ENCODE measurements around the gene NKX1-2. TPM values are rescaled to one million over a fixed set of nuclear protein-coding genes. Genes with fewer than 3 reads are reported as not detected.

NKX1-2 gene
- total RNA-seq, result not detected
- polyA plus RNA-seq, result not detected
- long read RNA-seq, donor 1, result 0 reads
- long read RNA-seq, donor 2, result 0 reads

- no peaks in the 10 kb centered on the region for H3K36me3 ChIP-seq
- DNase-seq, result no peak
- H3K4me1 ChIP-seq, result peaks cover 22 to 43% (median 37%) of the 10 kb centered on the region in 6 donors
- peaks cover 0 to 100% (median 73%) of the 10 kb centered on the region in 7 donors for H3K27me3 ChIP-seq (replicated peaks in 1 of 7)
- H3K27ac ChIP-seq, result no peak within 1 kb of the TSS
- intact Hi-C loops (cut with DNase I; ENCODE audit: low total_unique reads), result no loop called here
- H3K4me3 ChIP-seq, result peak within 1 kb of the TSS in 6 of 8 donors; percentile 0 to 59 (median 16)
- WGBS, 5 donors, result 1 to 3% (median 2%) methylated on average over 17 to 57 of the region's 57 CpGs
- no peak for TF ChIP-seq CTCF (IDR thresholded peaks at IDR 0.05 in 8 of 11, conservative IDR thresholded peaks at IDR 0.05 in 3 of 11)
- no peak for TF ChIP-seq POLR2AphosphoS5 (IDR thresholded peaks at IDR 0.05)
- no peak for TF ChIP-seq POLR2A (IDR thresholded peaks at IDR 0.05)
- no peaks in the 10 kb centered on the region for H3K9me3 ChIP-seq
Measured at GRCh38 chr10:124450012-124450782, at the start of gene NKX1-2. NKX1-2 (minus strand) TSS chr10:124450035; CDS start chr10:124449943, 92 bp downstream.

GRCh38 chr10:124498056-124498455, 48.2 kb upstream of the NKX1-2 start:
- 89 to 97% (median 93%) methylated on average over 8 of the region's 8 CpGs for WGBS, 5 donors
- intact Hi-C loops (cut with DNase I; ENCODE audit: low total_unique reads), result no loop called here

DNA sequence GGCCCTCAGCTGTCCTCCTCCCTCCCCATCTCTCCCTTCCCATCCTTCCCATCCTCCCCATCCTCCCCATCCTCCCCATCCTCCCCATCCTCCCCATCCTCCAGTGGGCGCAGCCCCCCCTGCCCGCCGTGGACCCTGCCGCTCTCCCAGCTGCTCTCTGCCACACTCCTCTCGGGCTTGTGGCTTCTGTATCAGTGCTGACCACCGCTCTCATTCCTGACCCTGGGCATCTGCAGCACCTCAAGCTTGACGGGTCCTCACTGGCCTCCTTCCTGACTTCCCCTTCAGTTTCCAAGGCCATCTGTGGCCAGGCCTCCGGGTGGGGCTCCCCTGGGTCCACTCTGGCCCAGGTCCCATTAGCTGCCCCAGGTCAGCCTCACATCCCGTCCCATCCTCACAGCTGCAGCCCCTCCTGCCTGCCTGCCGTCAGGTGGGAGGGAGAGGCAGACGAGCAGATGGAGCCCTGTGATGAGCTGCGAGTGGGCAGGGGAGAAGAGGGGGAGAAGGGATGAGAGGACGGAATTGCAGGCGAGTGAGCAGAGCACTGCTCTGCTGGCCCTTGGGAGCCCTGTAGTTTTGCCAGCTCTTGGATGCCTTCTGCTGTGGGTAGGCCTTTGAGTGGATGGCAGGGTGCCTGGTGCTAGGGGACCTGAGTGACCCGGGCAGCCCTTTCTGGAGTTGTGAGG, 47.5 kb upstream of the NKX1-2 start:
- peaks cover 0 to 10% (median 7%) of the 10 kb centered on the region in 8 donors for H3K9me3 ChIP-seq
- 80 to 86% (median 86%) methylated on average over 14 to 15 of the region's 15 CpGs for WGBS, 5 donors
- H3K4me1 ChIP-seq, result peaks cover 0 to 19% (median 9%) of the 10 kb centered on the region in 6 donors
- peaks cover 0 to 40% (median 0%) of the 10 kb centered on the region in 6 donors for H3K36me3 ChIP-seq
- intact Hi-C loops (cut with DNase I; ENCODE audit: low total_unique reads), result no loop called here
- no peak for DNase-seq
- H3K4me3 ChIP-seq, result no peak overlapping the region
- H3K27me3 ChIP-seq (replicated peaks in 1 of 7), result no peaks in the 10 kb centered on the region
- H3K27ac ChIP-seq, result no peak overlapping the region
- no peak for TF ChIP-seq POLR2A (IDR thresholded peaks at IDR 0.05)
- TF ChIP-seq POLR2AphosphoS5 (IDR thresholded peaks at IDR 0.05), result no peak
- no peak for TF ChIP-seq CTCF (IDR thresholded peaks at IDR 0.05 in 8 of 11, conservative IDR thresholded peaks at IDR 0.05 in 3 of 11)

More at GRCh38 chr10:124498056-124498455, 48.2 kb upstream of the NKX1-2 start:
- Histone ChIP-seq H3K4me3 (no peak overlapping the region), H3K36me3 (peaks cover 0 to 40% (median 0%) of the 10 kb centered on the region in 6 donors), H3K27me3 (replicated peaks in 1 of 7) (no peaks in the 10 kb centered on the region), H3K27ac (no peak overlapping the region), H3K9me3 (peaks cover 0 to 10% (median 7%) of the 10 kb centered on the region in 8 donors), H3K4me1 (peaks cover 0 to 19% (median 8%) of the 10 kb centered on the region in 6 donors)
- TF ChIP-seq POLR2AphosphoS5 (IDR thresholded peaks at IDR 0.05), result no peak
- no peak for TF ChIP-seq CTCF (IDR thresholded peaks at IDR 0.05 in 8 of 11, conservative IDR thresholded peaks at IDR 0.05 in 3 of 11)
- TF ChIP-seq POLR2A (IDR thresholded peaks at IDR 0.05), result no peak
- no peak for DNase-seq

GRCh38 chr10:124496620-124497019, 46.8 kb upstream of the NKX1-2 start:
- H3K4me1 ChIP-seq, result peaks cover 0 to 19% (median 9%) of the 10 kb centered on the region in 6 donors
- peaks cover 0 to 40% (median 0%) of the 10 kb centered on the region in 6 donors for H3K36me3 ChIP-seq
- no peak overlapping the region for H3K27ac ChIP-seq
- DNase-seq, result peak; percentile 59
- intact Hi-C loops (cut with DNase I; ENCODE audit: low total_unique reads), result no loop called here
- 89 to 98% (median 95%) methylated on average over 20 to 24 of the region's 24 CpGs for WGBS, 5 donors
- TF ChIP-seq POLR2AphosphoS5 (IDR thresholded peaks at IDR 0.05) (no peak), CTCF (IDR thresholded peaks at IDR 0.05 in 8 of 11, conservative IDR thresholded peaks at IDR 0.05 in 3 of 11) (no peak), POLR2A (IDR thresholded peaks at IDR 0.05) (no peak)
- no peaks in the 10 kb centered on the region for H3K27me3 ChIP-seq (replicated peaks in 1 of 7)
- peaks cover 0 to 10% (median 7%) of the 10 kb centered on the region in 8 donors for H3K9me3 ChIP-seq
- no peak overlapping the region for H3K4me3 ChIP-seq

All from spleen (tissue), 13 donors.